ENCODE measurements around the gene SCTR.

Gene SCTR

DNA sequence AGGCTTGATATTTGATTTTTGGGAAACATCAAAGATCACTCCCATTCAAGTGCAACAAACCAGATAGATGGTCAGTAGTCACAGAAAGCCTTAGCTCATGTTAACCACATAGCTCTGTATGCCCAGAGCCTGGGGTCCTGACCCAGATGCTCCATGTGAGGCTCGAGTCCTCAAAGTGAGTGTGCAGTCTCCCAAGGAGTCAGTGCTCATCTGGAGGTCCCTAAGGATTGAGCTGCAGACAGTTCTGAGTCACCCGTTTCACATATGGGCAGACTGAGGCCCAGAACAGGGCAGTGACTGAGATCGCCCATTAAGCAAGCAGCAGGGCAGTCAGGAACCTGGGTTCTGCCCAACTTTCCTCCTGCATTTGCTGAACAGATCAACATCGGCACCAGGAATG, 83.4 kb downstream of the SCTR start:
- no peak overlapping the region for H3K4me3 ChIP-seq (ENCODE audit: low read depth, low read length)
- DNase-seq (ENCODE audit: low read depth): no peak
- TF ChIP-seq, protein P1, sequence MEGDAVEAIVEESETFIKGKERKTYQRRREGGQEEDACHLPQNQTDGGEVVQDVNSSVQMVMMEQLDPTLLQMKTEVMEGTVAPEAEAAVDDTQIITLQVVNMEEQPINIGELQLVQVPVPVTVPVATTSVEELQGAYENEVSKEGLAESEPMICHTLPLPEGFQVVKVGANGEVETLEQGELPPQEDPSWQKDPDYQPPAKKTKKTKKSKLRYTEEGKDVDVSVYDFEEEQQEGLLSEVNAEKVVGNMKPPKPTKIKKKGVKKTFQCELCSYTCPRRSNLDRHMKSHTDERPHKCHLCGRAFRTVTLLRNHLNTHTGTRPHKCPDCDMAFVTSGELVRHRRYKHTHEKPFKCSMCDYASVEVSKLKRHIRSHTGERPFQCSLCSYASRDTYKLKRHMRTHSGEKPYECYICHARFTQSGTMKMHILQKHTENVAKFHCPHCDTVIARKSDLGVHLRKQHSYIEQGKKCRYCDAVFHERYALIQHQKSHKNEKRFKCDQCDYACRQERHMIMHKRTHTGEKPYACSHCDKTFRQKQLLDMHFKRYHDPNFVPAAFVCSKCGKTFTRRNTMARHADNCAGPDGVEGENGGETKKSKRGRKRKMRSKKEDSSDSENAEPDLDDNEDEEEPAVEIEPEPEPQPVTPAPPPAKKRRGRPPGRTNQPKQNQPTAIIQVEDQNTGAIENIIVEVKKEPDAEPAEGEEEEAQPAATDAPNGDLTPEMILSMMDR (conservative IDR thresholded peaks at IDR 0.05; ENCODE audit: low read depth, low read length): no peak

DNA sequence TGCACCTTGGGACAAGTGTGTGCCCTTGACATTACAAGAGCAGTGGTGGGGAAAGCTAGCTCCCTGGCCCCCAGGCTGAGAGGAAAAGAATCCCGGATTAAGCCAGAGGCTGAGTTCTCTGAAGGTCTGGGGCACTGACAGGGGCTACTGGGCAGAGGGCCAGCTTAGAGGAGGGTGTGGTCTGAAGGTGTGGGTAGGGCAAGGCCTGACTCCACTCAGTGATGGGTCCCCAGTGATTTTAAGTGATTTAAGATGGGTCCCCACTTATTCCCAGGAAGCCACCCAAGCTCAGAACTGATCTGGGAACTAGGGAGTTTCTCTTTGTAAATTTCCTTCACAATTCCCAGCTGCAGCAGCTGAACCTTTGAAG, 83.8 kb downstream of the SCTR start:
- DNase-seq (ENCODE audit: low read depth): no peak
- TF ChIP-seq, protein P1 (conservative IDR thresholded peaks at IDR 0.05; ENCODE audit: low read depth, low read length): no peak
- H3K4me3 ChIP-seq (ENCODE audit: low read depth, low read length): no peak overlapping the region

DNA sequence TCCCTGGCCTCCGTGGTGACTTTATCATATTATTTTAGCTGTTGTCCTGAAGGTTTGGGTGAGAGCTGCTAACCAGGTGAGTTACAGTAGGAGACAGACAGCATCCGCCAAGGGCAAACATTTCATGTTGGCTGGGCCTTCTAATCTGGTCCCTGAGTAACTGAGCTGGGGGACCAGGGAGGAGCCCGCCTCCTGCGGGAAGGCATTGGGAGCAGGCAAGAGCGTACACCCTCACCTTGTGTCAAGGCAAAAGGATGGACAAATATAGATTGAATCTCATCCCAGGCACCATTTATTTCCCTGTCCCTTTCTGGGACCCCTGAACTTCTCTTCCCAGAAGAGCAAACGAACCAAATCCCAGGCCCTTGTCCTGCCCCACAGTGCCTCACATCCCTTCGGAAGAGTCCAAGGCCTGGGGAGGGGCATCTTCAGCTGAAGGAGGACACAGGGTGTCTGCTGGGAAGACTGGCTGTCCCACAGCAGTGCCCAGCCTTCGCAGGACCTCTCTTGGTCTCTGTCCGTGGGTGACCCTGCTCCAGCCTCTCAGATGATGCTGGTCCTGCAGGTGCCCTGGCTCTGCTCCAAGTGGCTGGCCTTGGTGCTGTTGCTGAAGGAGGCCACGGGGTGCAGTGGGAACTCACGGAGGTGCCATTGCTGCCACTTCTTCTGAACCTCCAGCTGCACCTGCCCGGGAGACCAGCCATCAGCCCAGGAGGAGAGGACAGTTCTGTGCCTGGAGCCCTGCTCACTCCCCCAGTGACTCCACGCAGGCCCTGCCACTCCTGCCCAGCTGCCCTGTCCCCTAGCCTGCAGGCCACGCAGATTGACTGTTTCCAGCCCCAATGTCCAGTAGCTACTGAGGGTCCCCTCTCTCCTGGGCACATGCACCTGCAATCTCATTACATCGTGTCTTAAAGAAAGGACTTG, 84.4 kb downstream of the SCTR start:
- TF ChIP-seq, protein P1 (conservative IDR thresholded peaks at IDR 0.05; ENCODE audit: low read depth, low read length): no peak
- no peak overlapping the region for H3K4me3 ChIP-seq (ENCODE audit: low read depth, low read length)
- DNase-seq (ENCODE audit: low read depth): no peak

DNA sequence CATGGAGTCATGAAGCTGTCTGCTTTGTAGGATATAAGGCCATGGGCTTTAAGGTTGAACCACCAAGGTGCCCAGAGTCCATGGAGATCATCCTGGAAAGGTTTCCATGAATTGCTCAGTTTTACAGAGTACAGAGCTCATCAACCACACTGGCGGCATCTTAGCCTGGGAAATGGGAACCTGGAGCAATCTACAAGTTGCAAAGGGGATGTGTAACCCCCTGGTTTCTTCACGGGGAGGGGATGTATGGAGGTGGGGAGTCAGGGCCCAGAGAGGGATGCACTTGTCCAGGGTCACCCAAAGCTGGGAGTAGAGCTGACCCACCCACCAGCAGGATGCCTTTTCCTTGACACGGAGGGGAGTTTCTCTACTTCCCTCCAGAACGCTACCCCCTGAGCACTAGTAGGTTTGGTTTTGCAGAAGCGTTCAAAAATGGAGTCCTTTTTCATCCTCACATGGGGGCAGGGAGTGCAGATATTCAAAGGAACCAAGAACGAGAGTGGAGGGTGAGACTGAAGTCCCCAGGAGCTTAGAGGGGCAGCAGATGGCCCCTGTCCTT, 85.5 kb downstream of the SCTR start:
- H3K4me3 ChIP-seq (ENCODE audit: low read depth, low read length): no peak overlapping the region
- no peak for DNase-seq (ENCODE audit: low read depth)
- TF ChIP-seq, protein P1 (conservative IDR thresholded peaks at IDR 0.05; ENCODE audit: low read depth, low read length): no peak

DNA sequence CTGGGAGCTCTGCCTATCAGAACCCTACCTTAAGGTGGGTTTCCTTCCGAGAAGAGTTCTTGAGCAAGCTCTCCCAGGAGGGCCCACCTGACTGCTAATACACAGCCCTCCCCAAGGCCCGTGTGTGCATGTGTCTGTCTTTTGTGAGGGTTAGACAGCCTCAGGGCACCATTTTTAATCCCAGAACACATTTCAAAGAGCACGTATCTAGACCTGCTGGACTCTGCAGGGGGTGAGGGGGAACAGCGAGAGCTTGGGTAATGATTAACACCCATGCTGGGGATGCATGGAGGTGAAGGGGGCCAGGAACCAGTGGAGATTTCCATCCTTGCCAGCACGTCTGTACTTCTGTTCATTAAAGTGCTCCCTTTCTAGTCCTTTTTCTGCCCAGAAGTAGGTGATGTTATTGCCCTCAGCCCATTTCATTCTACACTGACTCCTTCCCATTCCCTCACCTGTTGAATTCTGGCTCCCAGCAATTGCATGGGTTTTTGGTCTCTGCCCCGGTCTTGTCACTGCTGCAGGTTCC, 86.1 kb downstream of the SCTR start:
- no peak for DNase-seq (ENCODE audit: low read depth)
- H3K4me3 ChIP-seq (ENCODE audit: low read depth, low read length): no peak overlapping the region
- TF ChIP-seq, protein P1 (conservative IDR thresholded peaks at IDR 0.05; ENCODE audit: low read depth, low read length): no peak

DNA sequence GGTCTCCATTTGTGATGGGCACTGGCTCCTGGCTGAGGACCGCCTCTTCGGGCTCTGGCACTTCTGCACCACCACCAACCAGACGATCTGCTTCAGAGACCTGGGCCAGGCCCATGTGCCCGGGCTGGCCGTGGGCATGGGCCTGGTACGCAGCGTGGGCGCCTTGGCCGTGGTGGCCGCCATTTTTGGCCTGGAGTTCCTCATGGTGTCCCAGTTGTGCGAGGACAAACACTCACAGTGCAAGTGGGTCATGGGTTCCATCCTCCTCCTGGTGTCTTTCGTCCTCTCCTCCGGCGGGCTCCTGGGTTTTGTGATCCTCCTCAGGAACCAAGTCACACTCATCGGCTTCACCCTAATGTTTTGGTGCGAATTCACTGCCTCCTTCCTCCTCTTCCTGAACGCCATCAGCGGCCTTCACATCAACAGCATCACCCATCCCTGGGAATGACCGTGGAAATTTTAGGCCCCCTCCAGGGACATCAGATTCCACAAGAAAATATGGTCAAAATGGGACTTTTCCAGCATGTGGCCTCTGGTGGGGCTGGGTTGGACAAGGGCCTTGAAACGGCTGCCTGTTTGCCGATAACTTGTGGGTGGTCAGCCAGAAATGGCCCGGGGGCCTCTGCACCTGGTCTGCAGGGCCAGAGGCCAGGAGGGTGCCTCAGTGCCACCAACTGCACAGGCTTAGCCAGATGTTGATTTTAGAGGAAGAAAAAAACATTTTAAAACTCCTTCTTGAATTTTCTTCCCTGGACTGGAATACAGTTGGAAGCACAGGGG, 87.1 kb downstream of the SCTR start:
- no peak overlapping the region for H3K4me3 ChIP-seq (ENCODE audit: low read depth, low read length)
- no peak for DNase-seq (ENCODE audit: low read depth)
- TF ChIP-seq, protein P1 (conservative IDR thresholded peaks at IDR 0.05; ENCODE audit: low read depth, low read length): no peak
